Endodermal cell (in vitro differentiated cells): Measurements from ENCODE around the gene ZNHIT3. TPM values are rescaled to one million over a fixed set of nuclear protein-coding genes. Genes with fewer than 3 reads are reported as not detected.
A peak's percentile ranks its signal among the peaks of the same experiment; 100 is the strongest.

Source experiments
- DNase-seq: peaks from one replicate; pipeline ENCODE4 v3.0.0-alpha.2; 2017
- H3K27ac ChIP-seq: 2 replicates; pipeline ENCODE4 v1.5.1; 2013; ENCODE audit warnings: mild to moderate bottlenecking, low read depth, low read length, moderate library complexity
- H3K27me3 ChIP-seq: 2 replicates; pipeline ENCODE4 v1.6.1; 2013; ENCODE audit warnings: mild to moderate bottlenecking, low read length, moderate library complexity; ENCODE audit not compliant: insufficient read depth, control insufficient read depth, poor library complexity, severe bottlenecking
- H3K36me3 ChIP-seq: 2 replicates; pipeline ENCODE4 v1.7.0; 2013; ENCODE audit warnings: mild to moderate bottlenecking, low read length, moderate library complexity; ENCODE audit not compliant: control insufficient read depth, insufficient read depth
- H3K4me1 ChIP-seq: one replicate; pipeline ENCODE4 v1.7.0; 2013; ENCODE audit warnings: low read length; ENCODE audit not compliant: control insufficient read depth, insufficient read depth
- H3K4me3 ChIP-seq: 2 replicates; pipeline ENCODE4 v1.5.1; 2013; ENCODE audit warnings: mild to moderate bottlenecking, low read length, moderate library complexity
- H3K9ac ChIP-seq: 2 replicates; pipeline ENCODE4 v1.6.1; 2013; ENCODE audit warnings: mild to moderate bottlenecking, low read length, moderate library complexity; ENCODE audit not compliant: poor library complexity, severe bottlenecking; ENCODE audit errors: extremely low read depth
- H3K9me3 ChIP-seq: 2 replicates; pipeline ENCODE4 v1.6.1; 2013; ENCODE audit warnings: mild to moderate bottlenecking, low read length, moderate library complexity; ENCODE audit not compliant: control insufficient read depth
- H3K27ac Mint-ChIP-seq: 2 replicates; pipeline ENCODE4 v1.8.0; 2020; ENCODE audit warnings: mixed read lengths
- H3K27me3 Mint-ChIP-seq: 2 replicates; pipeline ENCODE4 v1.8.0; 2021; ENCODE audit warnings: mild to moderate bottlenecking, mixed read lengths; ENCODE audit not compliant: insufficient read depth
- H3K36me3 Mint-ChIP-seq: 2 replicates; pipeline ENCODE4 v1.8.0; 2020; ENCODE audit warnings: low read depth, mixed read lengths
- H3K4me1 Mint-ChIP-seq: 2 replicates; pipeline ENCODE4 v1.8.0; 2020; ENCODE audit warnings: mixed read lengths
- H3K4me3 Mint-ChIP-seq: 2 replicates; pipeline ENCODE4 v1.8.0; 2020; ENCODE audit warnings: mild to moderate bottlenecking, moderate library complexity, mixed read lengths
- H3K9me3 Mint-ChIP-seq: 2 replicates; pipeline ENCODE4 v1.8.0; 2020; ENCODE audit warnings: mild to moderate bottlenecking, mixed read lengths
- CTCF ChIP-seq: fragments of 200-600 bp; sonication (generic); conservative IDR thresholded peaks from 2 replicates; pipeline ENCODE4 v1.5.0; 2021; ENCODE audit warnings: antibody characterized with exemption, mild to moderate bottlenecking
- WGBS, 2 experiments: methylation state at CpG; one replicate each; pipeline versions ENCODE4 v1.1.5 to v1.1.7; 2013; ENCODE audit warnings: missing lambda C conversion rate in 2 of 2, mixed read lengths in 1 of 2; ENCODE audit not compliant: insufficient coverage in 1 of 2, insufficient read length in 1 of 2; 5-methylcytosine and 5-hydroxymethylcytosine counted together
- total RNA-seq, 2 donors: library from RNA; stranded (reverse); fragmentation: NEBNext Ultra II Directional in 1 of 2; extraction: Animal tissue kit (Norgen Biotek cat#: 25700) in 1 of 2; gene quantifications; 2 replicates in 1 of 2; 3 replicates in 1 of 2; pipeline ENCODE4 v1.2.1, GENCODE V29; 2021

The ZNHIT3 gene
- total RNA-seq, 2 donors from 2014 or later = 59.6 to 67.3 TPM

- Histone ChIP-seq H3K36me3 (no peaks in the 10 kb centered on the region), H3K9ac (no peak overlapping the region), H3K27ac (no peak overlapping the region), H3K27me3 (peaks cover 1% of the 10 kb centered on the region), H3K9me3 (no peaks in the 10 kb centered on the region), H3K4me1 (peaks cover 7% of the 10 kb centered on the region), H3K4me3 (no peak overlapping the region)
- Mint-ChIP-seq H3K36me3 (no peaks in the 10 kb centered on the region), H3K27me3 (peaks cover 19% of the 10 kb centered on the region), H3K4me1 (peaks cover 28% of the 10 kb centered on the region), H3K4me3 (no peak overlapping the region), H3K27ac (no peak overlapping the region), H3K9me3 (no peaks in the 10 kb centered on the region)
- peak; percentile 38 for DNase-seq
- no peak for TF ChIP-seq CTCF
- 70 to 93% methylated on average over 2 to 7 of the region's 7 CpGs for WGBS, 2 experiments
Observed at GRCh38 chr17:36474571-36474970, 11.9 kb upstream of the ZNHIT3 start.

GRCh38 chr17:36475346-36475970, 11.0 kb upstream of the ZNHIT3 start:
- DNase-seq = no peak
- H3K27ac ChIP-seq = no peak overlapping the region
- 86 to 91% methylated on average over 4 of the region's 4 CpGs for WGBS, 2 experiments
- Mint-ChIP-seq H3K4me3 (no peak overlapping the region), H3K27me3 (peaks cover 25% of the 10 kb centered on the region), H3K27ac (no peak overlapping the region), H3K9me3 (no peaks in the 10 kb centered on the region), H3K4me1 (peaks cover 20% of the 10 kb centered on the region), H3K36me3 (no peaks in the 10 kb centered on the region)
- no peak overlapping the region for H3K9ac ChIP-seq
- H3K4me1 ChIP-seq = peaks cover 6% of the 10 kb centered on the region
- no peak for TF ChIP-seq CTCF
- no peaks in the 10 kb centered on the region for H3K27me3 ChIP-seq
- no peaks in the 10 kb centered on the region for H3K36me3 ChIP-seq
- no peaks in the 10 kb centered on the region for H3K9me3 ChIP-seq
- H3K4me3 ChIP-seq = no peak overlapping the region

GRCh38 chr17:36481829-36482228, 4.7 kb upstream of the ZNHIT3 start:
- Histone ChIP-seq H3K36me3 (no peaks in the 10 kb centered on the region), H3K9ac (no peak overlapping the region), H3K4me1 (peaks cover 4% of the 10 kb centered on the region), H3K4me3 (no peak overlapping the region), H3K27me3 (peaks cover 28% of the 10 kb centered on the region), H3K9me3 (no peaks in the 10 kb centered on the region), H3K27ac (no peak overlapping the region)
- DNase-seq = no peak
- H3K9me3 Mint-ChIP-seq = no peaks in the 10 kb centered on the region
- peaks cover 2% of the 10 kb centered on the region for H3K36me3 Mint-ChIP-seq
- WGBS, 2 experiments = 84 to 86% methylated on average over 1 to 7 of the region's 7 CpGs
- peaks cover 56% of the 10 kb centered on the region for H3K27me3 Mint-ChIP-seq
- no peak overlapping the region for H3K27ac Mint-ChIP-seq
- H3K4me3 Mint-ChIP-seq = no peak overlapping the region
- H3K4me1 Mint-ChIP-seq = peaks cover 4% of the 10 kb centered on the region
- no peak for TF ChIP-seq CTCF
